H9 (cell line): ENCODE data around the gene CYP26A1. TPM values are rescaled to one million over a fixed set of nuclear protein-coding genes. Genes with fewer than 3 reads are reported as not detected.

Experiments
- DNase-seq: peaks from one replicate; pipeline ENCODE4 v3.0.0-alpha.2; 2017
- H2AFZ ChIP-seq: one replicate; pipeline ENCODE4 v1.6.1; 2013; ENCODE audit warnings: mild to moderate bottlenecking, low read length, control low read depth, moderate library complexity
- H2AK5ac ChIP-seq: 2 replicates; pipeline ENCODE4 v1.6.1; 2013; ENCODE audit warnings: low read length, control low read depth, mixed read lengths; ENCODE audit not compliant: insufficient read length
- H2BK120ac ChIP-seq: one replicate; pipeline ENCODE4 v1.6.1; 2013; ENCODE audit warnings: low read depth, mild to moderate bottlenecking, low read length, control low read depth, inconsistent platforms; ENCODE audit not compliant: poor library complexity, severe bottlenecking
- H2BK12ac ChIP-seq: 2 replicates; pipeline ENCODE4 v1.6.1; 2013; ENCODE audit warnings: low read length, control low read depth, mixed read lengths, low read depth; ENCODE audit not compliant: insufficient read length
- H2BK15ac ChIP-seq: 2 replicates; pipeline ENCODE4 v1.6.1; 2013; ENCODE audit warnings: low read depth, low read length, control low read depth
- H2BK20ac ChIP-seq: one replicate; pipeline ENCODE4 v1.6.1; 2013; ENCODE audit warnings: low read depth, mild to moderate bottlenecking, low read length, control low read depth, inconsistent platforms; ENCODE audit not compliant: poor library complexity, severe bottlenecking
- H2BK5ac ChIP-seq: 2 replicates; pipeline ENCODE4 v1.6.1; 2013; ENCODE audit warnings: low read length, control low read depth, mixed read lengths; ENCODE audit not compliant: insufficient read length
- H3K14ac ChIP-seq: 2 replicates; pipeline ENCODE4 v1.6.1; 2013; ENCODE audit warnings: low read length, control low read depth; ENCODE audit not compliant: insufficient read depth
- H3K18ac ChIP-seq: 2 replicates; pipeline ENCODE4 v1.6.1; 2013; ENCODE audit warnings: low read depth, mild to moderate bottlenecking, mixed read lengths, low read length, control low read depth; ENCODE audit not compliant: insufficient read length
- H3K23ac ChIP-seq: 2 replicates; pipeline ENCODE4 v1.6.1; 2013; ENCODE audit warnings: low read length, control low read depth, mixed read lengths, low read depth; ENCODE audit not compliant: insufficient read length
- H3K23me2 ChIP-seq: 2 replicates; pipeline ENCODE4 v1.6.1; 2013; ENCODE audit warnings: low read depth, mild to moderate bottlenecking, mixed read lengths, low read length, control low read depth; ENCODE audit not compliant: insufficient read length, poor library complexity, severe bottlenecking
- H3K27ac ChIP-seq: 2 replicates; pipeline ENCODE4 v1.5.1; 2013; ENCODE audit warnings: low read length, control low read depth, mixed read lengths, low read depth; ENCODE audit not compliant: insufficient read length
- H3K27me3 ChIP-seq: 2 replicates; pipeline ENCODE4 v1.6.1; 2013; ENCODE audit warnings: low read length, control low read depth, inconsistent platforms; ENCODE audit not compliant: insufficient read depth
- H3K4ac ChIP-seq: 2 replicates; pipeline ENCODE4 v1.6.1; 2013; ENCODE audit warnings: low read depth, mild to moderate bottlenecking, control low read depth, inconsistent platforms, low read length, moderate library complexity
- H3K4me1 ChIP-seq: 2 replicates; pipeline ENCODE4 v1.6.1; 2013; ENCODE audit warnings: low read length, control low read depth, inconsistent platforms; ENCODE audit not compliant: insufficient read depth
- H3K4me2 ChIP-seq: 2 replicates; pipeline ENCODE4 v1.6.1; 2013; ENCODE audit warnings: low read length, control low read depth, mixed read lengths; ENCODE audit not compliant: insufficient read length, insufficient read depth
- H3K56ac ChIP-seq: 2 replicates; pipeline ENCODE4 v1.6.1; 2013; ENCODE audit warnings: low read depth, mild to moderate bottlenecking, mixed read lengths, low read length, control low read depth; ENCODE audit not compliant: insufficient read length
- H3K79me1 ChIP-seq: 2 replicates; pipeline ENCODE4 v1.6.1; 2013; ENCODE audit warnings: low read depth, mild to moderate bottlenecking, moderate library complexity, low read length, control low read depth, inconsistent platforms; ENCODE audit not compliant: insufficient read depth, poor library complexity, severe bottlenecking
- H3K79me2 ChIP-seq: 2 replicates; pipeline ENCODE4 v1.6.1; 2013; ENCODE audit warnings: low read length, control low read depth, inconsistent platforms; ENCODE audit not compliant: insufficient read depth
- H3K9ac ChIP-seq: 2 replicates; pipeline ENCODE4 v1.6.1; 2013; ENCODE audit warnings: low read length, control low read depth, mixed read lengths; ENCODE audit not compliant: insufficient read length; ENCODE audit errors: extremely low read depth
- H3K9me3 ChIP-seq: one replicate; pipeline ENCODE4 v1.6.1; 2013; ENCODE audit warnings: low read depth, low read length, inconsistent platforms; ENCODE audit not compliant: control insufficient read depth
- H3T11ph ChIP-seq: one replicate; pipeline ENCODE4 v1.6.1; 2013; ENCODE audit warnings: mild to moderate bottlenecking, low read length, control low read depth, inconsistent platforms
- H4K20me1 ChIP-seq: one replicate; pipeline ENCODE4 v1.6.1; 2013; ENCODE audit not compliant: control insufficient read depth, insufficient read length, insufficient read depth
- H4K5ac ChIP-seq: 2 replicates; pipeline ENCODE4 v1.6.1; 2013; ENCODE audit warnings: low read depth, mild to moderate bottlenecking, mixed read lengths, low read length, control low read depth; ENCODE audit not compliant: insufficient read length
- H4K8ac ChIP-seq: replicated peaks from 2 replicates; pipeline ENCODE4 v1.6.1; 2013; ENCODE audit warnings: low read length, control low read depth, mixed read lengths, low read depth; ENCODE audit not compliant: insufficient read length
- H4K91ac ChIP-seq: 2 replicates; pipeline ENCODE4 v1.6.1; 2013; ENCODE audit warnings: low read depth, mild to moderate bottlenecking, moderate library complexity, mixed read lengths, low read length, control low read depth; ENCODE audit not compliant: insufficient read length
- H3K27ac Mint-ChIP-seq, 3 experiments: 2 replicates in 2 of 3; 3 replicates in 1 of 3; pipeline ENCODE4 v1.8.0; 2020 to 2021; ENCODE audit warnings: mixed read lengths in 3 of 3, mild to moderate bottlenecking in 1 of 3, moderate library complexity in 1 of 3
- H3K27me3 Mint-ChIP-seq: 2 replicates; pipeline ENCODE4 v1.8.0; 2021; ENCODE audit warnings: low read depth, mild to moderate bottlenecking, moderate library complexity, mixed read lengths
- H3K36me3 Mint-ChIP-seq, 3 experiments: 2 replicates in 2 of 3; 3 replicates in 1 of 3; pipeline ENCODE4 v1.8.0; 2020 to 2021; ENCODE audit warnings: low read depth in 3 of 3, mixed read lengths in 3 of 3; ENCODE audit not compliant: insufficient read depth in 1 of 3
- H3K4me1 Mint-ChIP-seq, 2 experiments: 2 replicates each; pipeline ENCODE4 v1.8.0; 2020; ENCODE audit warnings: mixed read lengths in 2 of 2
- H3K4me3 Mint-ChIP-seq, 2 experiments: 2 replicates in 1 of 2; 3 replicates in 1 of 2; pipeline ENCODE4 v1.8.0; 2020 to 2021; ENCODE audit warnings: mild to moderate bottlenecking in 2 of 2, mixed read lengths in 2 of 2, moderate library complexity in 1 of 2
- H3K9me3 Mint-ChIP-seq, 2 experiments: 2 replicates in 1 of 2; 3 replicates in 1 of 2; pipeline ENCODE4 v1.8.0; 2020; ENCODE audit warnings: mild to moderate bottlenecking in 2 of 2, mixed read lengths in 2 of 2, moderate library complexity in 1 of 2
- WGBS: extraction: QIAGEN DNeasy Blood & Tissue Kit; methylation state at CpG from one replicate; pipeline ENCODE4 v1.1.7; 2013; ENCODE audit warnings: missing lambda C conversion rate, low lambda C conversion rate, mixed read lengths; ENCODE audit not compliant: insufficient read length; ENCODE audit errors: extremely low coverage; 5-methylcytosine and 5-hydroxymethylcytosine counted together
- total RNA-seq: library from RNA; stranded (reverse); gene quantifications from 2 replicates; pipeline ENCODE4 v1.2.1, GENCODE V29; 2021
- TF ChIP-seq, protein P1 (sequence below): fragments of 200-600 bp; sonication (generic); conservative IDR thresholded peaks from 3 replicates; pipeline ENCODE4 v1.8.0; 2021; ENCODE audit warnings: antibody characterized with exemption, mild to moderate bottlenecking

Gene CYP26A1
- total RNA-seq, 1 experiment from 2014 or later, result 72.1 TPM

DNA sequence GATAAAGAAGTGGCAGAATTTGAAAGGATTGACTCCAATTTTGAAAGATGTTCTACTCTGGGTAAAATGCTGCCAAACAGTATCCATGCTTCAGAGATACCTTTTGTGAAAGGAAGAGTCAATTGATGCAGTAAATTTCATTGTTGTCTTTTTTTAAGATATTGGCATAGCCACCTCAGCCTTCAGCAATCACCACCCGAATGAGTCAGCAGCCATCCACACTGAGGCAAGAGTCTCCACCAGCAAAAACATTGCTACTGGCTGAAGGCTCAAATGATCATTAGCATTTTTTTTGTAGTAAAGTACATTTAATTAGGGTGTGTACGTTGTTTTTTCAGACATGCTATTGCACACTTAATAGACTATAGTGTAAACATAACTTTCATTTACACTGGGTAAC, 44.8 kb upstream of the CYP26A1 start:
- no peak overlapping the region for H3T11ph ChIP-seq
- no peak for DNase-seq
- no peak overlapping the region for H3K4ac ChIP-seq
- no peak overlapping the region for H2BK5ac ChIP-seq
- Mint-ChIP-seq H3K4me1 (peaks cover 29 to 35% of the 10 kb centered on the region in 2 experiments), H3K4me3 (no peak overlapping the region), H3K9me3 (peaks cover 4 to 11% of the 10 kb centered on the region in 2 experiments; a peak in 3 of 5 replicates), H3K36me3 (peaks cover 0 to 17% (median 5%) of the 10 kb centered on the region in 3 experiments; a peak in 4 of 7 replicates), H3K27ac (no peak overlapping the region), H3K27me3 (no peaks in the 10 kb centered on the region)
- no peak overlapping the region for H2AK5ac ChIP-seq
- no peaks in the 10 kb centered on the region for H3K9me3 ChIP-seq
- H3K79me2 ChIP-seq, result no peaks in the 10 kb centered on the region
- H3K18ac ChIP-seq, result no peak overlapping the region
- no peak overlapping the region for H4K8ac ChIP-seq
- H2BK120ac ChIP-seq, result no peak overlapping the region
- no peaks in the 10 kb centered on the region for H3K4me1 ChIP-seq
- no peaks in the 10 kb centered on the region for H3K23me2 ChIP-seq
- H3K56ac ChIP-seq, result no peak overlapping the region
- no peak overlapping the region for H2BK12ac ChIP-seq
- H4K91ac ChIP-seq, result no peak overlapping the region
- H2BK15ac ChIP-seq, result no peak overlapping the region
- no peak overlapping the region for H2BK20ac ChIP-seq
- no peak overlapping the region for H3K4me2 ChIP-seq
- H3K27me3 ChIP-seq, result no peaks in the 10 kb centered on the region
- H3K27ac ChIP-seq, result no peak overlapping the region
- no peaks in the 10 kb centered on the region for H3K79me1 ChIP-seq
- H4K5ac ChIP-seq, result no peak overlapping the region
- no CpG with 5 or more reads among the region's 2 CpGs for WGBS
- no peak overlapping the region for H3K23ac ChIP-seq
- no peak overlapping the region for H2AFZ ChIP-seq
- H3K9ac ChIP-seq, result no peak overlapping the region
- no peaks in the 10 kb centered on the region for H4K20me1 ChIP-seq
- TF ChIP-seq, protein P1, sequence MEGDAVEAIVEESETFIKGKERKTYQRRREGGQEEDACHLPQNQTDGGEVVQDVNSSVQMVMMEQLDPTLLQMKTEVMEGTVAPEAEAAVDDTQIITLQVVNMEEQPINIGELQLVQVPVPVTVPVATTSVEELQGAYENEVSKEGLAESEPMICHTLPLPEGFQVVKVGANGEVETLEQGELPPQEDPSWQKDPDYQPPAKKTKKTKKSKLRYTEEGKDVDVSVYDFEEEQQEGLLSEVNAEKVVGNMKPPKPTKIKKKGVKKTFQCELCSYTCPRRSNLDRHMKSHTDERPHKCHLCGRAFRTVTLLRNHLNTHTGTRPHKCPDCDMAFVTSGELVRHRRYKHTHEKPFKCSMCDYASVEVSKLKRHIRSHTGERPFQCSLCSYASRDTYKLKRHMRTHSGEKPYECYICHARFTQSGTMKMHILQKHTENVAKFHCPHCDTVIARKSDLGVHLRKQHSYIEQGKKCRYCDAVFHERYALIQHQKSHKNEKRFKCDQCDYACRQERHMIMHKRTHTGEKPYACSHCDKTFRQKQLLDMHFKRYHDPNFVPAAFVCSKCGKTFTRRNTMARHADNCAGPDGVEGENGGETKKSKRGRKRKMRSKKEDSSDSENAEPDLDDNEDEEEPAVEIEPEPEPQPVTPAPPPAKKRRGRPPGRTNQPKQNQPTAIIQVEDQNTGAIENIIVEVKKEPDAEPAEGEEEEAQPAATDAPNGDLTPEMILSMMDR, result no peak
- H3K14ac ChIP-seq, result no peak overlapping the region
